Activated T-cell treated with anti-CD3 and anti-CD28 coated beads, Interleukin-2, amount 50 U/mL, for 72 hours (primary cell): ENCODE data around the gene SLC17A8. TPM values are rescaled to one million over a fixed set of nuclear protein-coding genes. Genes with fewer than 3 reads are reported as not detected.
"Not testable (repeated sequence)": the region's sequence is repeated elsewhere in the genome, so short reads cannot be mapped to it uniquely, and the experiment has no call there.

Experiments used
- ATAC-seq, 2 donors: fragments of 150-1000 bp; cut with Tn5 transposase; replicated peaks in 1 of 2; 2 replicates each; pipeline ENCODE4 v1.10.0; 2021; ENCODE audit warnings: moderate library complexity in 2 of 2, mild to moderate bottlenecking in 1 of 2
- DNase-seq, 2 donors: peaks; one replicate each; pipeline ENCODE4 v3.0.0; 2021 to 2022; ENCODE audit warnings: mixed read lengths in 1 of 2
- H3K27ac Mint-ChIP-seq: one replicate; pipeline ENCODE4 v1.8.0; 2022; ENCODE audit warnings: mild to moderate bottlenecking, moderate library complexity, mixed read lengths
- H3K27me3 Mint-ChIP-seq: one replicate; pipeline ENCODE4 v1.8.0; 2022; ENCODE audit warnings: low read depth, mixed read lengths
- H3K36me3 Mint-ChIP-seq, 2 donors: one replicate each; pipeline ENCODE4 v1.8.0; 2022; ENCODE audit warnings: mixed read lengths in 2 of 2, mild to moderate bottlenecking in 1 of 2; ENCODE audit not compliant: insufficient read depth in 2 of 2
- H3K4me1 Mint-ChIP-seq: one replicate; pipeline ENCODE4 v1.8.0; 2022; ENCODE audit warnings: low read depth, mixed read lengths
- H3K4me3 Mint-ChIP-seq, 2 donors: one replicate each; pipeline ENCODE4 v1.8.0; 2022; ENCODE audit warnings: mild to moderate bottlenecking in 2 of 2, mixed read lengths in 2 of 2, moderate library complexity in 2 of 2
- H3K9me3 Mint-ChIP-seq, 2 donors: one replicate each; pipeline ENCODE4 v1.8.0; 2022; ENCODE audit warnings: mixed read lengths in 2 of 2
- total RNA-seq, 2 donors: library from RNA; stranded (reverse); gene quantifications; one replicate each; pipeline ENCODE4 v1.2.3, GENCODE V29; 2022

Gene SLC17A8
- total RNA-seq, 2 donors from 2014 or later, result not detected

GRCh38 chr12:100404769-100405407 is 48.0 kb downstream of the SLC17A8 start:
- Mint-ChIP-seq H3K9me3 (no peaks in the 10 kb centered on the region), H3K4me3 (no peak overlapping the region), H3K27ac (no peak overlapping the region), H3K36me3 (no peaks in the 10 kb centered on the region), H3K27me3 (peaks cover 6% of the 10 kb centered on the region), H3K4me1 (no peaks in the 10 kb centered on the region)
- ATAC-seq (peak in 1 of 2 donors; percentile 39), DNase-seq (peak; percentile 44 to 50)

- no peak overlapping the region for H3K27ac Mint-ChIP-seq
- peaks cover 7% of the 10 kb centered on the region for H3K27me3 Mint-ChIP-seq
- ATAC-seq, result no peak
- H3K4me1 Mint-ChIP-seq, result no peaks in the 10 kb centered on the region
- H3K36me3 Mint-ChIP-seq, result no peaks in the 10 kb centered on the region
- no peaks in the 10 kb centered on the region for H3K9me3 Mint-ChIP-seq
- no peak for DNase-seq
- H3K4me3 Mint-ChIP-seq, result no peak overlapping the region
Measured at GRCh38 chr12:100413001-100413400, 56.1 kb downstream of the SLC17A8 start.

DNA sequence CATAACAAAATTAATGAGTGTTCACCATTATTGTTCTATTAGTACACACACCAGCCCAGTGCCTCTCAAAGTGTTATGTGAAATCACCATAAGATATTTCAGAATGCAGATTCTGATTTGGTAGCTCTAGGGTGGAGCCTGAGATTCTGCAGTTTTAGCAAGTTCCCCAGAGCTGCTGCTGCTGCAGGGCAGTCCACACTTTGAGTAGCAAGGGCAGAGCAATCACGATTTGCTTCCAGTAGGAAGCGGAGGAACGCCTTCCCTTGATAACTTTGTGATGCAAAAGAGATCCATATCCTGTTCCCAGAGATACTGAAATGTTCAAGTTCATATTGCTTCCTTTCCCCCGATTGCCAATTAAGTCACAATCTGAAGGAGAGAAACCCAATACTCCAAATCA is 57.9 kb downstream of the SLC17A8 start:
- Mint-ChIP-seq H3K36me3 (no peaks in the 10 kb centered on the region), H3K4me3 (no peak overlapping the region), H3K27ac (no peak overlapping the region), H3K27me3 (peaks cover 5% of the 10 kb centered on the region), H3K9me3 (no peaks in the 10 kb centered on the region), H3K4me1 (no peaks in the 10 kb centered on the region)
- DNase-seq, result no peak
- no peak for ATAC-seq

GRCh38 chr12:100422646-100423045 is 65.8 kb downstream of the SLC17A8 start:
- Mint-ChIP-seq H3K36me3 (peaks cover 0 to 3% of the 10 kb centered on the region in 2 donors), H3K27ac (no peak overlapping the region), H3K9me3 (peaks cover 3 to 7% of the 10 kb centered on the region in 2 donors), H3K4me3 (no peak overlapping the region), H3K27me3 (peaks cover 26% of the 10 kb centered on the region), H3K4me1 (no peaks in the 10 kb centered on the region)
- ATAC-seq, result no peak
- DNase-seq, result no peak

GRCh38 chr12:100426145-100426544 is 69.3 kb downstream of the SLC17A8 start:
- no peak overlapping the region for H3K27ac Mint-ChIP-seq
- peaks cover 12% of the 10 kb centered on the region for H3K27me3 Mint-ChIP-seq
- no peak overlapping the region for H3K4me3 Mint-ChIP-seq
- no peaks in the 10 kb centered on the region for H3K4me1 Mint-ChIP-seq
- ATAC-seq (no peak), DNase-seq (no peak)
- H3K9me3 Mint-ChIP-seq, result peaks cover 4 to 7% of the 10 kb centered on the region in 2 donors
- peaks cover 0 to 3% of the 10 kb centered on the region in 2 donors for H3K36me3 Mint-ChIP-seq

- no peaks in the 10 kb centered on the region for H3K4me1 Mint-ChIP-seq
- no peak overlapping the region for H3K27ac Mint-ChIP-seq
- peaks cover 0 to 3% of the 10 kb centered on the region in 2 donors for H3K36me3 Mint-ChIP-seq
- H3K9me3 Mint-ChIP-seq, result peaks cover 4 to 7% of the 10 kb centered on the region in 2 donors
- no peak for DNase-seq
- H3K4me3 Mint-ChIP-seq, result no peak overlapping the region
- ATAC-seq, result no peak
- H3K27me3 Mint-ChIP-seq, result peaks cover 12% of the 10 kb centered on the region
Measured at GRCh38 chr12:100427078-100427477, 70.2 kb downstream of the SLC17A8 start.

- H3K27me3 Mint-ChIP-seq, result peaks cover 12% of the 10 kb centered on the region
- not testable (repeated sequence) for H3K4me3 Mint-ChIP-seq, H3K36me3 Mint-ChIP-seq, H3K9me3 Mint-ChIP-seq, DNase-seq, ATAC-seq, H3K4me1 Mint-ChIP-seq, H3K27ac Mint-ChIP-seq
Measured at GRCh38 chr12:100430251-100430650, 73.4 kb downstream of the SLC17A8 start.

GRCh38 chr12:100433701-100434100 is 76.8 kb downstream of the SLC17A8 start:
- no peak for ATAC-seq
- DNase-seq, result no peak
- H3K27me3 Mint-ChIP-seq, result no peaks in the 10 kb centered on the region
- no peak overlapping the region for H3K4me3 Mint-ChIP-seq
- H3K27ac Mint-ChIP-seq, result no peak overlapping the region
- no peaks in the 10 kb centered on the region for H3K36me3 Mint-ChIP-seq
- H3K4me1 Mint-ChIP-seq, result no peaks in the 10 kb centered on the region
- H3K9me3 Mint-ChIP-seq, result no peaks in the 10 kb centered on the region

DNA sequence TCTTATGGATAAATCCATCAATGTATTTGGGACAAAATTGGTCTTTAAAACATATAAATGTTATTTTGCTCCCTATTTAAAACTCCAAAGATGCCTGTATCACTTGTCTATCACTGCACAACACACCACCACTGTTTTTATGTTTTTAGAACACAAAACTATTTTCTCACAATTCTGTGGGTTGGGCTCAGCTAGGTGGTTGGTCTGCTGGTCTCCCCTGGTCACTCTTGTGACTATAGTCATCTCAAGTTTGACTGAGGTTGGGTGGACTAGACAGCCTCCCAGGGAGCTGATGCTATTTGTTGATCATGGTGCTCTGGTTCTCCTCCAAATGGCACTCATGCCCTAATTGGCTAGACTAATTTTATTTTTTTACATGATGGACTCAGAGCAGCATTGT is 77.3 kb downstream of the SLC17A8 start:
- DNase-seq, result no peak
- H3K4me3 Mint-ChIP-seq, result no peak overlapping the region
- no peaks in the 10 kb centered on the region for H3K9me3 Mint-ChIP-seq
- H3K36me3 Mint-ChIP-seq, result no peaks in the 10 kb centered on the region
- no peak overlapping the region for H3K27ac Mint-ChIP-seq
- no peak for ATAC-seq
- H3K4me1 Mint-ChIP-seq, result no peaks in the 10 kb centered on the region
- no peaks in the 10 kb centered on the region for H3K27me3 Mint-ChIP-seq

GRCh38 chr12:100435957-100436356 is 79.1 kb downstream of the SLC17A8 start:
- Mint-ChIP-seq H3K27ac (no peak overlapping the region), H3K36me3 (no peaks in the 10 kb centered on the region), H3K9me3 (no peaks in the 10 kb centered on the region), H3K27me3 (no peaks in the 10 kb centered on the region), H3K4me1 (no peaks in the 10 kb centered on the region), H3K4me3 (no peak overlapping the region)
- no peak for DNase-seq
- no peak for ATAC-seq

DNA sequence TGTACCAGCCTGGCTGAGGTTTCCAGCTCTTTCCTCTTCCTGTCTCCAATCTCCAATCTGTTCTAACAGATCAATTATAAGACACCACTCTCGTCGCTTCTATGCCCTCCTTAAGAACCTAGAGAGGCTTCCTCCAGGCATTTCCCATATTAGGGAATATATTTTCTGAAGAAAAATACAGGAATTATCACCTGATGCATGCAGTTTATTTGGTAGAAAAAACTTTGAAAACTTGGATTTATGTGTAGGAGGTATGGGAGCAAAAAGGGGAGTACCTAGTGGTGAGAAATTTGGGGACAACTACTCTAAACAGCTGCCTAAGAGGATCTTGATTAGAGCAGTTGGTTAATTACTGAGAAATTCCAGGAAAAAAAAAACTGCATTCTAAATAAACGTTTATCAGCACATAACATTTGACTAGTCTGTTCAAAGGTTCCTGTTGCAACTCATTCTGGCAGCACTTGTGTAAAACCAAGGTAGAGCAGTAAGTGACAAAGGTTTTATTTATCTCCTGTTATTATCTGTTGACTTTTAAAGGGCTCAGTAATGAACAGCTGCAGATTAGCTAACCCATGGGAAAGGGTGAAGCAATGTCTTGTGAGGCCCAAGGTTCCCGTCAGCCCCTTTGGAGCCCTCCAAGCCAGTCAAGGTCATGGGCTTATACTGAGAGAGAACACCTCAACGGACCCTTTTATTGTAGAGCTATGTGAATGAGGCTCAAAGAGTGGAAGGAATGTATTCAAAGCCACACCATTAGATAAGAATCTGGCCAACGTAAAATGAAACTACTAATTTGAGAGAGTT is 80.4 kb downstream of the SLC17A8 start:
- Mint-ChIP-seq H3K27me3 (no peaks in the 10 kb centered on the region), H3K36me3 (no peaks in the 10 kb centered on the region), H3K9me3 (no peaks in the 10 kb centered on the region), H3K4me3 (no peak overlapping the region), H3K27ac (no peak overlapping the region), H3K4me1 (no peaks in the 10 kb centered on the region)
- DNase-seq (no peak), ATAC-seq (no peak)

DNA sequence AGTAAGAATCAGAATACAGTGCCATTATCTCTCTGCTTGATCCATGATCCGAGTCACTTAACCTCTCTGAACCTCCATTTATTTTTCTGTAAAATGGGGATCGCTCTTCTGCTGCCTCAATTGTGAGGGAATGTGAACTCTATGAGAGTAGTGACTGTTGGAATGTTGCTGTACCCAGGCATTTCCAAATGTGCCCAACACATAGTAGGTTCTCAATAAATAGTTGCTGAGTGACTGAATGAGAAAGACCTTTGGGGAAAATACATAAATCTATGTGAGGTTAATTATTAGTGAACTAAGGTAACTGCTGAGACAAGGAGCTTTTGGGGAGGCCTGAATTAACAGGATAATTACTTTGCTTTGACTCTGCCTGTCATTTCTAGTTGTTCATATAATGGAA is 82.9 kb downstream of the SLC17A8 start:
- ATAC-seq, result no peak
- no peak for DNase-seq
- H3K27ac Mint-ChIP-seq, result no peak overlapping the region
- H3K27me3 Mint-ChIP-seq, result peaks cover 6% of the 10 kb centered on the region
- H3K4me3 Mint-ChIP-seq, result no peak overlapping the region
- no peaks in the 10 kb centered on the region for H3K4me1 Mint-ChIP-seq
- no peaks in the 10 kb centered on the region for H3K9me3 Mint-ChIP-seq
- no peaks in the 10 kb centered on the region for H3K36me3 Mint-ChIP-seq

- Mint-ChIP-seq H3K27ac (no peak overlapping the region), H3K27me3 (peaks cover 20% of the 10 kb centered on the region), H3K9me3 (peaks cover 0 to 1% of the 10 kb centered on the region in 2 donors), H3K36me3 (no peaks in the 10 kb centered on the region), H3K4me1 (no peaks in the 10 kb centered on the region), H3K4me3 (no peak overlapping the region)
- no peak for ATAC-seq
- DNase-seq, result no peak
Measured at GRCh38 chr12:100442403-100442802, 85.5 kb downstream of the SLC17A8 start.
